Naive B cell (primary cell): Measurements from ENCODE around the gene MAN1C1. TPM values are rescaled to one million over a fixed set of nuclear protein-coding genes. Genes with fewer than 3 reads are reported as not detected.
"Not testable (repeated sequence)": the region's sequence is repeated elsewhere in the genome, so short reads cannot be mapped to it uniquely, and the experiment has no call there.

Experiments
- ATAC-seq, 2 donors: fragments of 150-1000 bp; cut with Tn5 transposase; 2 replicates each; pipeline ENCODE4 v1.10.0; 2021; ENCODE audit warnings: low read depth in 2 of 2, mild to moderate bottlenecking in 2 of 2, moderate library complexity in 2 of 2
- DNase-seq: peaks from one replicate; pipeline ENCODE4 v3.0.0; 2022
- H3K27ac Mint-ChIP-seq, 6 donors: one replicate each; pipeline ENCODE4 v1.8.0; 2020 to 2022; ENCODE audit warnings: mild to moderate bottlenecking in 6 of 6, mixed read lengths in 6 of 6, moderate library complexity in 5 of 6, inconsistent platforms in 2 of 6
- H3K27me3 Mint-ChIP-seq, 3 donors: one replicate each; pipeline ENCODE4 v1.8.0; 2021 to 2022; ENCODE audit warnings: mixed read lengths in 3 of 3, mild to moderate bottlenecking in 1 of 3
- H3K36me3 Mint-ChIP-seq, 2 donors: one replicate each; pipeline ENCODE4 v1.8.0; 2020 to 2022; ENCODE audit warnings: mixed read lengths in 2 of 2, inconsistent platforms in 1 of 2, mild to moderate bottlenecking in 1 of 2
- H3K4me1 Mint-ChIP-seq, 3 donors: one replicate each; pipeline ENCODE4 v1.8.0; 2020 to 2022; ENCODE audit warnings: mixed read lengths in 3 of 3, inconsistent platforms in 1 of 3, mild to moderate bottlenecking in 1 of 3, moderate library complexity in 1 of 3
- H3K4me3 Mint-ChIP-seq, 8 donors: one replicate each; pipeline ENCODE4 v1.8.0; 2020 to 2022; ENCODE audit warnings: mild to moderate bottlenecking in 8 of 8, mixed read lengths in 8 of 8, moderate library complexity in 8 of 8, inconsistent platforms in 2 of 8
- H3K9me3 Mint-ChIP-seq, 7 donors: one replicate each; pipeline ENCODE4 v1.8.0; 2020 to 2022; ENCODE audit warnings: mixed read lengths in 7 of 7, mild to moderate bottlenecking in 5 of 7, inconsistent platforms in 2 of 7, moderate library complexity in 1 of 7
- polyA plus RNA-seq, 6 donors: library from polyadenylated mRNA; unstranded; fragments of 300-500 nt; fragmentation: Illumina TruSeq; gene quantifications; one replicate each; pipeline ENCODE4 v1.2.3, GENCODE V29; 2021; ENCODE audit warnings: low read depth in 6 of 6

Gene MAN1C1
- polyA plus RNA-seq, 6 donors from 2014 or later, result 0.16 to 0.52 (median 0.44) TPM; not detected in 3

DNA sequence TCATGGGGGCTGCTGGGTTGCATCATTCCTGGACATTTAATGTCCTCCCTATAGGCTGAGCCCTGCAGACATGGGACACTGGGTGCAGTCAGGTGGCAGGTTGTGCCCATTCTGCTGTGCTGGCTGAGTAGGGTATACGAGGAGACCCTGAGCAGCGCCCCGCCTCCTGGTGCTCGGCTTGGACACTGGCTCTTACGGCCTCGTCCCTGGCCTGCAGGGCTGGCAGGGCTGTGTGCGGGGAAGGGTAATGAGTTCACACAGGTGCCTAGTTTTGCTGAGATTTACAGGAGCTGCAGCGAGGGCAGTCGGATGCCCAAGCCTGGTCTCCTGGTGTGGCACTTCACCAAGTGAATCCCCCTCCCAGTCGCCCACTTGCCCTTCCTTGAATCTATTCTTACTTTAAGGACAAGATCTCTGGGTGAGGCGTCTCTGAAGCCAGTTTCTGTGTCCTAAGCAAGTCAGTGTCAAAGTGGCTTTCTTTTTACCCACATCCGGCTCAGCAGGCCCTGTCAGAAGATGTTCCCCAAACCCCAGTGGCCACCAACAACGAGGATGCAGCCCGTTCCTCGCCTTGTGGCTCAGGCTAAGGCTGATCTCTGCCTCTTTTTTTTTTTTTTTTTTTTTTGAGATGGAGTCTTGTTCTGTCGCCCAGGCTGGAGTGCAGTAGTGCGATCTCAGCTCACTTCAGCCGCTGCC, 73.2 kb downstream of the MAN1C1 start:
- no peaks in the 10 kb centered on the region for H3K9me3 Mint-ChIP-seq
- ATAC-seq, result no peak
- no peak overlapping the region for H3K27ac Mint-ChIP-seq
- no peaks in the 10 kb centered on the region for H3K4me1 Mint-ChIP-seq
- no peaks in the 10 kb centered on the region for H3K36me3 Mint-ChIP-seq
- no peak for DNase-seq
- H3K27me3 Mint-ChIP-seq, result peaks cover under 1 to 7% (median 2%) of the 10 kb centered on the region in 3 donors
- no peak overlapping the region for H3K4me3 Mint-ChIP-seq

DNA sequence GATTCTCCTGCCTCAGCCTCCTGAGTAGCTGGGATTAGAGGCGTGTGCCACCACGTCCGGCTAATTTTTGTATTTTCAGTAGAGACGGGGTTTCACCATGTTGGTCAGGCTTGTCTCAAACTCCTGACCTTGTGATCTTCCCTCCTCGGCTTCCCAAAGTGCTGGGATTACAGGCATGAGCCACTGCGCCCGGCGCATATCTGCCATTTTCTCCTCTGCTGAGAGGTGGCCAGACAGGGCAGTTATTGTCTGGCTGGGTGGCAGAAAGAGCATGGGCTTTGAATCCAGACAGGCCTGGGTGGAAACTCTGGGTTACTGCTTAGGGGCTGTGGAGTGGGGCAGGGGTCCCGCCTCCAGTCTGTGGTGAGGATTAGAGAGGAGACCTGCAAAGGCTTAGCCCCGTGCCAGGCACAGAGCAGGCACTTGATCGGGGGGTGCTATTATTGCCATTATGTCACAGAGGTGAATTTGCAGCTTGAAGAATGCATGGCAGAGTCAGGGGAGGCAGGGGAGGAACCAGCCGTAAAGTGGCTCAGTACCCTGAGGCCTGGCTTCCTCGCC, 73.9 kb downstream of the MAN1C1 start:
- H3K27ac Mint-ChIP-seq, result peak overlapping the region in 1 of 6 donors; percentile 43
- no peak for ATAC-seq
- no peak overlapping the region for H3K4me3 Mint-ChIP-seq
- peaks cover 0 to 7% (median 0%) of the 10 kb centered on the region in 3 donors for H3K27me3 Mint-ChIP-seq
- no peaks in the 10 kb centered on the region for H3K9me3 Mint-ChIP-seq
- DNase-seq, result no peak
- H3K36me3 Mint-ChIP-seq, result no peaks in the 10 kb centered on the region
- H3K4me1 Mint-ChIP-seq, result no peaks in the 10 kb centered on the region

DNA sequence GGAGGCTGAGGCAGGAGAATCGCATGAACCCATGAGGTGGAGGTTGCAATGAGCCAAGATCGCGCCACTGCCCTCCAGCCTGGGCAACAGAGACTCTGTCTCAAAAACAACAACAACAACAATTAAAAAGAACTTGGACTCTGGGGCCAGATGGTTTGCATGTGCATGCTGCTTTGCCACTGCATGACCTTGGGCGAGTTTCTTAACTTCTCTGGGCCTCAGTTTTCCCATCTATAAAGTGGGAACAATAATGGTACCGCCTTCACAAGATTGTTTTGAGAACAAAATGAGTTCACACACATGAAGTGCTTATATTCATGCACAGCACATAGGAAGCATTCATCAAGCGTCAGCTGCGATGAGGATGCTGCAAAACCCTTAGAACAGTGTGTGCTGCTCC, 74.6 kb downstream of the MAN1C1 start:
- Mint-ChIP-seq H3K27ac (no peak overlapping the region), H3K27me3 (peaks cover 0 to 7% (median 0%) of the 10 kb centered on the region in 3 donors), H3K9me3 (no peaks in the 10 kb centered on the region), H3K36me3 (no peaks in the 10 kb centered on the region), H3K4me3 (no peak overlapping the region), H3K4me1 (no peaks in the 10 kb centered on the region)
- DNase-seq, result no peak
- ATAC-seq, result no peak

DNA sequence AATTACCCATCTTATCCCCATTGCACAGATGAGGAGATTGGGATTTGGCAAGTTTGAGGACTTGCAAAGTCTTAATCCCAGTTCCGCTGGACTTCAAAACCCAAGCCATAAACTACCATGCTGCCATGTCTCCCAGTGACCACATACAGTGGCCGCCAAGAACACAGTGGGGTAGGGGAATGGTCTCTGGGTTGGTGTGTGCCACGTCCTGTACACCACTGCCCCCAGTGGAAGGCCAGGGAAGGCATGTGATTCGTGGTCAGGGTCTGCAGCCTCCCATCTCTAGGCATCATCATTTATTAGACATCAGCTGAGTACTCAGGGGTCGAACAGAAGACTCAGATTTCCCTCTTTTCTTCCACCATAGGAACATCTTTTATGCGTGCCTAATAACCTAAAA, 76.0 kb downstream of the MAN1C1 start:
- no peaks in the 10 kb centered on the region for H3K36me3 Mint-ChIP-seq
- no peak overlapping the region for H3K4me3 Mint-ChIP-seq
- no peaks in the 10 kb centered on the region for H3K4me1 Mint-ChIP-seq
- peak in 1 of 2 donors; percentile 53 for ATAC-seq
- no peaks in the 10 kb centered on the region for H3K9me3 Mint-ChIP-seq
- peaks cover 0 to 4% (median 0%) of the 10 kb centered on the region in 3 donors for H3K27me3 Mint-ChIP-seq
- H3K27ac Mint-ChIP-seq, result no peak overlapping the region
- peak; percentile 4 for DNase-seq

DNA sequence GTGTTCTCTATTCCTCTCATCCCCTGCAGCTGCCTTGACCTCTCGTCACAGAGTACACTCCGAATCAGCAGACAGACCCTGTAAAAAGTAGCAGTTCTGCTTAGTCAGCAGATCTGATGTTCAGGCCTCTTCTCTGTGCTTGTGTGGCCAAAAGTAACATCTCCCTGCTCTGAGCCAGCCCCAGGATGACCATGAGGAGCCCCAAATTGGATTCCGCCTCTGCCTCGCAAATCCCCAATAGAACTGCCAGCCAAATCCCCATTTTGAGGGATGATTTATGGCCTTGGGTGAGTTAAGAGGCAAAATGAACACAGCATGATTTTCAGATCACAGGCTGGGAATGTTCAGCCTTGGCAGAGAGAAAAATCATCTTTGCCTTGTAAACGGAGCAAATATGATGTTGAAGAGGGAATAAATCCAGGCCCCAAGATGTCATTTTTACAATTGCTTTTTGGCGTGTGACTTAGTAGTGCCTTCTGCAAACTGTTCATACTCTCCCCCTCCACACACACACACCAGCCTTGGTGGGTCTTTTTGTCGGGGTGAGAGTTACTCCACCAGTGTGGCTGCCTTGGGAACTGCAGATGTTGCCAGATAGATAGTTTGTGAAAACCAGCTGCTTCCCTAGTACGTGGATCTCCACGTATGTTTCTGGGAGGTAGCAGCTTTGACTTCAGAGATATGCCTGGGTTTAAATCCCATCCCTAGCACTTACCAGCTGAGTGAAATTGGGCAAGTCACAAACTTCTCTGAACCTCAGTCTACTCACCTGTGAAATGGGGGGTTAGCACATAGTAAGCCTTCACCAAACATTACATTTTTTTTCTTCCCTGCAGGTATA, 77.8 kb downstream of the MAN1C1 start:
- ATAC-seq, result no peak
- Mint-ChIP-seq H3K27ac (no peak overlapping the region), H3K4me1 (no peaks in the 10 kb centered on the region), H3K9me3 (no peaks in the 10 kb centered on the region), H3K4me3 (no peak overlapping the region), H3K27me3 (peaks cover 4 to 8% (median 6%) of the 10 kb centered on the region in 3 donors), H3K36me3 (no peaks in the 10 kb centered on the region)
- no peak for DNase-seq

DNA sequence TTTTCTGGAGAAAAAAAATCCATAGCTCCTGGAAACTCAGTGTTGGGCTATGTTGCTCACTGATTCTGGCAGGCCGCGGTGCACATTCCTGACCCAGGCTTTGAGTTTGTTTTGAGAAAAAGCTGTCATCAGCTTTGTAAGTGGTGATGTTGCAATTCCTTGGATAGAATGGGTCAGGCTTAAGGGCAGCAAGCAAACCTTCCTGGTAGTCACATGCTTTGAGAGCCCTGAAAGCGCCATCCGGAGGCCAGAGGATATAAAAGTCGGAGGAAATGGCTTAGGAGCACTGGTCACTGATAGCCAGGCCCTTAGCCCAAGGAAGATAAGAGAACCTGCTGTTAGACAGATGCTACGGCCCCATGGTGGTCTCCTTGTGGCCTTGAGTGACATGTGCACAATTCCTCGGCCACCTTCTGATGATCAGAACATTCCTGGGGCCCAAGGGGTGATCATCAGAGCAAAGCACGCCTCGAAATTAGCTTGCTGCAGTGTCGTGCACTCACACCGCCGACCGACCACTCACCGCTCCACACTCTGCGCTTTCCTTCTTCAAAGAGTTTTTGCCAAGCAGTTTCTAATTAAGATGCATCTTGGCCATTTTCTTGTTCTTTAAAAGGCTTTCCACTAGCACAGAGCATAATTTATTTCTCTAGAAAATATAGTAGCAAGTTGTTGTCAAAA, 78.6 kb downstream of the MAN1C1 start:
- H3K4me3 Mint-ChIP-seq, result no peak overlapping the region
- H3K4me1 Mint-ChIP-seq, result no peaks in the 10 kb centered on the region
- peaks cover 4 to 8% (median 6%) of the 10 kb centered on the region in 3 donors for H3K27me3 Mint-ChIP-seq
- no peaks in the 10 kb centered on the region for H3K36me3 Mint-ChIP-seq
- DNase-seq, result no peak
- H3K27ac Mint-ChIP-seq, result no peak overlapping the region
- H3K9me3 Mint-ChIP-seq, result no peaks in the 10 kb centered on the region
- no peak for ATAC-seq

DNA sequence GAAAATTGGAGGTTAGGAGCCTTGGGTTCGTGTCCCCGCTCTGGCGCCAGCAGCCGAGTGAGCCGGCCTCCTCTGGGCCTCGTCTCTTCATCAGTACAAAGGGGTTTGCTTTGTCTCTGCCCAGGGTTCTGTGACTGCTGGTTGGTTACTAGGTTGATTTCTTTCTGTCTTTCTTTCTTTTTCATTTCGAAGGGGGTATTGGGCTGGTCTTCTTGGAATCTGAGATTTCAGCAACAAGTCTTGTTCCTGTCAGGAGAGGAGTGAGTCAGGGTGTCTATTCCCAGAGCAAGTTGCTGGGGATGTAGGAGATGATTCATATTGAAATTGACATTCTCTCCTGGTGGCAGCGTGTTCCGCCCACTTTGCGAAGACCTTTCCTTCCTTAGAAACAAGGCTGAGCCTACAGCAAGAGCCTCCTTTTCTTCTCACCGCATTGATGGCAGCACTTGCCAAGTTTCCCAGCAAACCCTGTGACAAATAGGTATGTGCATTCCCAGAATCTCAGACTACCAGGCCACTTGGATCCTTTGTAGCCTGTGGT, 79.2 kb downstream of the MAN1C1 start:
- no peaks in the 10 kb centered on the region for H3K4me1 Mint-ChIP-seq
- ATAC-seq (no peak), DNase-seq (no peak)
- H3K9me3 Mint-ChIP-seq, result no peaks in the 10 kb centered on the region
- H3K27me3 Mint-ChIP-seq, result peaks cover 4 to 8% (median 6%) of the 10 kb centered on the region in 3 donors
- H3K27ac Mint-ChIP-seq, result no peak overlapping the region
- no peak overlapping the region for H3K4me3 Mint-ChIP-seq
- H3K36me3 Mint-ChIP-seq, result no peaks in the 10 kb centered on the region

DNA sequence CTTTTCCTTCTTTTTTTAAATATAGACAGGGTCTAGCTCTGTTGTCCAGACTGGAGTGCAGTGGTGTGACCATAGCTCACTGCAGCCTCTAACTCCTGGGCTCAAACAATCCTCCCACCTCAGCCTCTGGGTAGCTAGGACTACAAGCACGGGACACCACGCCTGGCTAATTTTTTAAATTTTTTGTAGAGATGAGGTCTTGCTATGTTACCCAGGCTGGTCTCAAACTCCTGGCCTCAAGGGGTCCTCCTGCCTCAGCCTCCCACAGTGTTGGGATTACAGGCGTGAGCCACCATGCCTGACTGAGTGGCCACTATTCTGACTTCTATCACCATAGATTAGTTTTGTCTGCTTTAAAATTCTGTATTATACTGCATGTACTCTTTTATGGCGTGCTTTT, 80.1 kb downstream of the MAN1C1 start:
- H3K27ac Mint-ChIP-seq, H3K4me3 Mint-ChIP-seq, H3K27me3 Mint-ChIP-seq, ATAC-seq, DNase-seq, H3K4me1 Mint-ChIP-seq, H3K36me3 Mint-ChIP-seq, H3K9me3 Mint-ChIP-seq: not testable (repeated sequence)

DNA sequence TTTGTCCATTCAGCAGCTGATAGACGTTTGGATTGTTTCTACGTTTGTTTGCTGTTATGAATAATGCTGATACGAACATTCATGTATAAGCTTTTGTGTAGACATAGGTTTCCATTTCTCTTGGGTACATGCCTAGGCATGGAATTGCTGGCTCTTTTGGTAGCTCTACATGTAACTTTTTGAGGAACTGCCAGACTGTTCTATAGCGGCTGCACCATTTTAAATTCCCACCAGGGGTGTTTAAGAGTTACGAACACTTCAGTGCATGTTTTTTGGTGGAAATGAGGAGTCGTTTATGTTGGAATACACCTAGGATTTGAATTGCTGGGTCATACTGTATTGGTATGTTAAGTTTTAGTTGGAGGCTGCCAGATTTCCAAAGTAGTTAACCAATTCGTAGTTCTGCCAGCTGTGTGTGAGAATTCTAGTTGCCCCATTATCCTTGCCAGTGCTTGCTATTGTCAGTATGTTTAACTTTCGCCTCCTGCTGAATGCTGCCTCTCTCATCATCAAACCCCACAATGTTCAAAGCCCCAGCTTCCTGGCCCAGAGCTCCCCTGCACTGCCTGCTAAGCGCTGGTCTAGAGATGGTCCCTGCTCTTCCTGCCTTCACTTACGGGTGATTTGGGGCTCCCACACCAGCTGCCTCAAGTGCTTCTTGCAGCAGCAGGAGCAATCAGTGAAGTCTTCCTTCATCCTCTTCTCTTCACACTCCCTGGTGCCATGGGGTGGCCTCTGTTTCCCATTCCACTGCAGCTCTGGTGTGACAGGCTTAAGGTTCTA, 81.0 kb downstream of the MAN1C1 start:
- no peak for ATAC-seq
- H3K4me1 Mint-ChIP-seq, result no peaks in the 10 kb centered on the region

DNA sequence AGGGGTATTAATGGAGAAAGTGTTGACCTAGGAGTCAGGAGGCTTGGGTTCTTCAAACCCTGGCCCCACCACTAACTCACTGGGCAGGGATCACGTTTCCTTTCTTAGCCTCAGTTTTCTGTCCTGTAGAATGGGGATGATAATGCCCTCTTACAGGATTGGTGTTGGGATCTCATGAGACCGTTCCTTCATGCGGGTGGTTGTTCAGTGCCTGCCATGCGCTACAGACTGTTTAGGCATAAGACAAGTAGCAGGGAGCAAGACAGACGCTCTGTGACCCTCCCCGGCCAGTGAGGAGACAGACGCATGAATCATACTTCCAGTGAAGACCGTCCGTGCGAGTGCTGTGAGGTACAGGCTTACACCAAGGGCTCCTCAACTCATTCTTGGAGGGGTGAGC, 81.7 kb downstream of the MAN1C1 start:
- Mint-ChIP-seq H3K27ac (peak overlapping the region in 1 of 6 donors; percentile 59), H3K36me3 (no peaks in the 10 kb centered on the region), H3K4me3 (no peak overlapping the region), H3K4me1 (no peaks in the 10 kb centered on the region), H3K9me3 (no peaks in the 10 kb centered on the region), H3K27me3 (peaks cover 4 to 8% (median 6%) of the 10 kb centered on the region in 3 donors)
- ATAC-seq, result no peak
- DNase-seq, result no peak

More for the DNA sequence above, 81.0 kb downstream of the MAN1C1 start:
- Mint-ChIP-seq H3K9me3 (no peaks in the 10 kb centered on the region), H3K36me3 (no peaks in the 10 kb centered on the region), H3K27ac (peak overlapping the region in 1 of 6 donors; percentile 36), H3K27me3 (peaks cover 4 to 8% (median 6%) of the 10 kb centered on the region in 3 donors), H3K4me3 (no peak overlapping the region)
- DNase-seq, result no peak

DNA sequence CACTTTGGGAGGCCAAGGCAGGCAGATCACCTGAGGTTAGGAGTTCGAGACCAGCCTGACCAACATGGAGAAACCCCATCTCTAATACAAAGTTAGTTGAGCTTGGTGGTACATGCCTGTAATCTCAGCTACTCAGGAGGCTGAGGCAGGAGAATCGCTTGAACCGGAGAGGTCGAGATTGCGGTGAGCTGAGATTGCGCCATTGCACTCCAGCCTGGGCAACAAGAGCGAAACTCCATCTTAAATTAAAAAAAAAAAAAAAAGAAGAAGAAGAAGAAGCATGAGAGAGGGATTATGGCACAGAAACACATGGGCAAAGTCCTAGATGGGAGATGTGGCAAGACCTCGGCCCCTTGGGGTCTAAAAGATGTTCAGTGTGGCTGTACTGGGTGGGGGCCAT, 82.5 kb downstream of the MAN1C1 start:
- H3K4me1 Mint-ChIP-seq, H3K27ac Mint-ChIP-seq, H3K9me3 Mint-ChIP-seq, H3K27me3 Mint-ChIP-seq, ATAC-seq, H3K36me3 Mint-ChIP-seq, H3K4me3 Mint-ChIP-seq, DNase-seq: not testable (repeated sequence)

DNA sequence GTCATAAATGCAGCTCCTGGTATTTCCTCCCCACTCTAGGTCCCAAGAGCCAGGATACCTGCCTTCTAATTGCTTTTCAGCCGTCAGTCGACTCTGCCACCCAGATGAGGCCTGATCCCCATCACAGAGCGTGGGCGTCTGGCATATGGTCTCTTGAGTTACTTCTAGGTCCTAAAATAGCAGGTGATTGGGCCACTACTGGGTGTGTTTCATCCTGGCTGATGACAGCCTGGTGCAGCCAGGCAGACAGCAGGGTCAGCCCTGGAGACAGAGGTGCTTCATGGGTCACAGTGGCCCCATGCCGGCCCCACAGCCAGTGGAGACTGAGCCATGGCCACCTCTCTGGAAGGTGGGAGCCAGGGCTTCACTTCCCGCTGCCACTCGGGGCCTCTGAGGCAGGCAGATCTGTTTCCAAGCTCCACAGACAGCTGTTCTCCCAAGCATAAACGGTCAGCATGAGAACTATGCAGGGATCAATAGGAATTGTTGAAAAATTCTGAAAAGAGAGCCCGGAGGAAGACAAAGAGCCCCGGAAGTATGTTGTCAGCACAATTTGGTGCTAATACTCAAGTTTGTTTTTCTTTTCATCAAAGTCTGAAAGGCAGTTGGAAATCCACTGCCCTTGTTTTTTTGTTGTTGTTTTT, 83.0 kb downstream of the MAN1C1 start:
- H3K4me1 Mint-ChIP-seq, result no peaks in the 10 kb centered on the region
- H3K27me3 Mint-ChIP-seq, result peaks cover 0 to 8% (median 6%) of the 10 kb centered on the region in 3 donors
- DNase-seq (no peak), ATAC-seq (no peak)
- H3K36me3 Mint-ChIP-seq, result no peaks in the 10 kb centered on the region
- no peaks in the 10 kb centered on the region for H3K9me3 Mint-ChIP-seq
- H3K27ac Mint-ChIP-seq, result no peak overlapping the region
- H3K4me3 Mint-ChIP-seq, result no peak overlapping the region
